Fibroblast of mammary gland (primary cell): ENCODE data around the gene CD209.

Experiments
- DNase-seq: peaks from one replicate; pipeline ENCODE4 v3.0.0-alpha.2; 2010; ENCODE audit warnings: low read depth
- H3K4me3 ChIP-seq: 2 replicates; pipeline ENCODE4 v1.5.1; 2011; ENCODE audit warnings: low read depth, mild to moderate bottlenecking, low read length, moderate library complexity; ENCODE audit not compliant: control insufficient read depth
- TF ChIP-seq, protein P1 (sequence below): conservative IDR thresholded peaks from 2 replicates; pipeline ENCODE4 v1.5.1; 2011; ENCODE audit warnings: low read depth, low read length, inconsistent platforms; ENCODE audit not compliant: control insufficient read depth, insufficient read depth

CD209 gene

DNA sequence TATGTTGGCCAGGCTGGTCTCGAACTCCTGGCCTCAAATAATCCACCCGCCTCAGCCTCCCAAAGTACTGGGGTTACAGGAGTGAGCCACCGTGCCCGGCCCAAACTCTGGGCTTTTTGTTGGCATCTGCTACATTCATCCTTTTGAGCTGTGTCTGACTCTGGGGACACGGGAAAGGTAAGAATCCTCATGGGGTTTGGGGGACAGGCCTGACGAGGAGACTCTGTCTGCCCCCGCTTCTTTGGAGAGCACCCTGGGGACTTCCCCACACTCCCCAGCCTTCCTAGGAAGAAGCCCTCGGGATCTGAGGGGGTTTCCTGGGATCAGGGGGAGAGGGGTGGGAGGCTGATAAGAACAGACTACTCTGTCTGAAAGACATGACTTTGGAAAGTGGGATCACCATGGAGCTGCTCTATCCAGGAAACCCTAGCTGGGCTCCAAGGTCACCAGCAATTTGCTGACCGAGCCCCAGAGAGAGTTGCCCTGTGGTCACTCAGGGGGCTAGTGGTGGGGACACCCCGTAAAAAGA is 37.3 kb downstream of the CD209 start:
- no peak for DNase-seq
- TF ChIP-seq, protein P1, sequence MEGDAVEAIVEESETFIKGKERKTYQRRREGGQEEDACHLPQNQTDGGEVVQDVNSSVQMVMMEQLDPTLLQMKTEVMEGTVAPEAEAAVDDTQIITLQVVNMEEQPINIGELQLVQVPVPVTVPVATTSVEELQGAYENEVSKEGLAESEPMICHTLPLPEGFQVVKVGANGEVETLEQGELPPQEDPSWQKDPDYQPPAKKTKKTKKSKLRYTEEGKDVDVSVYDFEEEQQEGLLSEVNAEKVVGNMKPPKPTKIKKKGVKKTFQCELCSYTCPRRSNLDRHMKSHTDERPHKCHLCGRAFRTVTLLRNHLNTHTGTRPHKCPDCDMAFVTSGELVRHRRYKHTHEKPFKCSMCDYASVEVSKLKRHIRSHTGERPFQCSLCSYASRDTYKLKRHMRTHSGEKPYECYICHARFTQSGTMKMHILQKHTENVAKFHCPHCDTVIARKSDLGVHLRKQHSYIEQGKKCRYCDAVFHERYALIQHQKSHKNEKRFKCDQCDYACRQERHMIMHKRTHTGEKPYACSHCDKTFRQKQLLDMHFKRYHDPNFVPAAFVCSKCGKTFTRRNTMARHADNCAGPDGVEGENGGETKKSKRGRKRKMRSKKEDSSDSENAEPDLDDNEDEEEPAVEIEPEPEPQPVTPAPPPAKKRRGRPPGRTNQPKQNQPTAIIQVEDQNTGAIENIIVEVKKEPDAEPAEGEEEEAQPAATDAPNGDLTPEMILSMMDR = no peak
- no peak overlapping the region for H3K4me3 ChIP-seq

- TF ChIP-seq, protein P1 = no peak
- H3K4me3 ChIP-seq = no peak overlapping the region
Observed at GRCh38 chr19:7706955-7707456, 40.3 kb downstream of the CD209 start.

DNA sequence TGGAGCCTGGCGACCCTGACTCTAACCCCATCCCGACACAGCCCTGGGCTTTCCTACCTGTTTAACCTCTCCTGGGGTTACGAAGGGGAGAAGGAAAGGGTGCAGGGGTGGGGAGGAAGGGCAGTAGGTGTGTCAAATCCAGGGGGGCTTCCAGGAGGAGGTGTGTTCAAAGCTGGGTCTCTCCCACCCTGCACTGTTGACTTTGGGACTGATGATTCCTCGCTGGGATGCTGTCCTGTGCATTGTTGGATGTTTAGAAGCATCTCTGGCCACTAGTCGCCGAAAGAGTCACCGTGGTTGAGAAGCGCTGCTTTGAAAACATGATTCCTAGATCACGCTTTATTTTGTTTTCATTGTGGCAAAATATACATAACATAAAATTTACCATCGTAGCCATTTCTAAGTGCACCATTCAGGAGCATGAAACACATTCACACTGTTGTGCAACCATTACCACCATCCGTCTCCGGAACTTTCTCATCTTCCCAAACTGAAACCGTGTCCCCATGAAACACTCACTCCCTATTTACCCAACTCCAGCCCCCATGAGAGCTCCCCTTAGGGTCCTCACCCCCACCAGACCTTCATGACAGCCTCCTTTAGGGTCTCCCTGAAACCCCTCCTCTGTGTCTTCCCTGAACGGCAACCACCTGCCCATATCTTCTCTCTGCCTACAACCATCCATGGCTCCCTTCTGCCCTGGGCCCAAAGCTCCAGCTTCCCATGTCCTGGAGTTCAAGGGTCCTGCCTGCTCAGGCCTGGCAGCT is 41.0 kb downstream of the CD209 start:
- no peak overlapping the region for H3K4me3 ChIP-seq
- DNase-seq = no peak
- TF ChIP-seq, protein P1 = no peak

More at GRCh38 chr19:7706955-7707456, 40.3 kb downstream of the CD209 start:
- no peak for DNase-seq

DNA sequence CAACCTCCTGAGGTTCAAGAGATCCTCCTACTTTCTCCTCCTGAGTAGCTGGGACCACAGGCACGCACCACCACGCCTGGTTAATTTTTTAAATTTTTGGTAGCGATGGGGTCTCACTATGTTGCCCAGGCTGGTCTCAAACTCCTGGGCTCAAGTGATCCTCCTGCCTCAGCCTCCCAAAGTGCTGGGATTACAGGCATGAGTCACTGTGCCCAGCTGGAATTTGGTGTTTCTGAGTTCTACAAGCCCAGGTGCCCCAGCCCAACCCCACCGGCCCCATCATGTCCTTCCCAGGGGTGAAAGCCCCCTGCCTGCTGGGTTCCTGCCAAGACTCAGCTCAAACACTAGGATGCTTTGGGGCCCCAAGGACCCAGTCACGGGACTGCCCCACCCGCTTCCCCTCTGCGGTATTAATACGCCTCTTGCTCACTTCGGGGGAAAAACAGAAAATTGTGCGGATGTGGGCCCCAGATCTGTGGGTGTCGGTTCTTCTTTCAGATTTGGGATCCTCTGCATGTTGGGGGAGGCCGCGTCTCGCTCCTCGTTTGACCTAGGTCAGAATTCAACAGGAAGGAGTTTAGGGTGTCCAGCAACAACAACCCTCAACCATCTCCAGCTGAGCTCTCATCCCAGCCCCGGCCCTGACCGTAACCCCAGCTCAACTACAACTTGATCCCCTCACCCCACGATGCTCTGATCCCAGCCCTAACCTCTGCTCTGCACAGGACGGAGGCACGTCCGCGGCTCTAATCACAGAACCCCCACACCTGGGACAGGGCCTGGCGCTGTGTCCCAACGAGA is 41.7 kb downstream of the CD209 start:
- no peak for DNase-seq
- TF ChIP-seq, protein P1 = no peak
- H3K4me3 ChIP-seq = no peak overlapping the region

- DNase-seq = no peak
- H3K4me3 ChIP-seq = no peak overlapping the region
- TF ChIP-seq, protein P1 = no peak
Observed at GRCh38 chr19:7704280-7705060, 42.9 kb downstream of the CD209 start.

- TF ChIP-seq, protein P1 = no peak
- DNase-seq = no peak
- no peak overlapping the region for H3K4me3 ChIP-seq
Observed at GRCh38 chr19:7703332-7703731, 44.0 kb downstream of the CD209 start.
